GM19239 (cell line): ENCODE measurements around the gene TRA2A.

Experiments used
- DNase-seq: peaks from one replicate; pipeline ENCODE4 v3.0.0; 2011; ENCODE audit warnings: low spot score; ENCODE audit not compliant: insufficient read length
- FAIRE-seq: peaks from 2 replicates; lab custom pipeline; 2011; peaks lifted over from hg19 to GRCh38; lab: Jason Lieb, UNC

TRA2A gene

GRCh38 chr7:23472046-23472445 is 59.7 kb downstream of the TRA2A start:
- FAIRE-seq (peak; percentile 65), DNase-seq (no peak)

DNA sequence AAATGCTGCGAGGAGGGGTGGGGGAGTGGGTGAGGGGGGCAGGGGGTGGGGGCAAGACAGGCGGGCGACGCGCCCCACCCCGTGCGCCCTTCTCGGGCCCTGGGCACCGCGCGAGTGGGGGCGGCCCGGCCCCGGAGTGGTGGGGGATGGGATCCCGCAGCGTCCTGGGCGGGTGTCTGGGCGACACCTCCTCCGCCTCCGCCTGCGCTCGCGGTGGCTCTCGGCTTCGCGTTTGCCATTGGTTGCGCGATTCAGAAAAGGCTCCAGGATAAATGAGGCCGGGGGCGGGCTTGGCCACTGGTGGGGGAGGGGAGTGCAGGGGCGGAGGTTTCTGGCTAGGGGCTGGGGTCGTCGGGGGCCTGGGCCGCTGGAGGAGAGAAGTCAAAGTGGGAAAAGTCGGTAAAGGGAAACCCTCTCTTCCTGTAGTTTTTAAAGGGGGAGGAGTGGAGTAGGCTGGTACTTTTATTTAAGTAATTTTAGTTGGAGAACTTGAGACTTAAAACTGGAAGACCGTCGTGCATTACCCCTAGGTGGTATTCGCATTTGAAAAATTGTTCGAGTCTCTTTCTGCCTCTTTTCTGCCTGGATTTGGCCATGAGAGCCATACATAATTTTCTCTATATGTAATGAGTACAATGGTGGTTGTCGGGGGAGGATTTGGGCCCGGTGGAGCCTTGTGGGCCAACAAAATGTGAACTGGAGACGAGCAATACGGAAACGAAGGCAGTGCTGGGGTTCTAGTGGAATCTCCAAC is 60.5 kb downstream of the TRA2A start:
- peak; percentile 37 for FAIRE-seq
- peak; percentile 50 for DNase-seq

- FAIRE-seq (peak; percentile 94), DNase-seq (peak; percentile 42)
These were observed 61.3 kb downstream of the TRA2A start, which contains the start of gene IGF2BP3 for GRCh38 chr7:23470330-23471105. Gene IGF2BP3, minus strand, starts transcription at chr7:23470491. Its CDS starts 381 bp downstream, at chr7:23470110.

DNA sequence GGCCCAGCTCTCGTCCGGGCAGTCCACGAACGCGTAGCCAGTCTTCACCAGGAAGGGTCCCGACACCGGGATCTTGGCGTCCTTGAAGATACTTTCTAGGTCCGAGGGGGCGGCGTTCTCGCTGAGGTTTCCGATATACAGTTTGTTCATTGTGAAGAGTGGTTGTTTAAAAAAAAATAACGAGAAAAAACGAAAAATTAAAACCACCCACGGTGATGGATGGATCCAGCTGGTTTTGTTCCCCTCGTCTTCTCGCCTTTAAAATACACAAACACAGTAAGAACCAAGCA is 61.9 kb downstream of the TRA2A start:
- DNase-seq, result no peak
- FAIRE-seq, result no peak

DNA sequence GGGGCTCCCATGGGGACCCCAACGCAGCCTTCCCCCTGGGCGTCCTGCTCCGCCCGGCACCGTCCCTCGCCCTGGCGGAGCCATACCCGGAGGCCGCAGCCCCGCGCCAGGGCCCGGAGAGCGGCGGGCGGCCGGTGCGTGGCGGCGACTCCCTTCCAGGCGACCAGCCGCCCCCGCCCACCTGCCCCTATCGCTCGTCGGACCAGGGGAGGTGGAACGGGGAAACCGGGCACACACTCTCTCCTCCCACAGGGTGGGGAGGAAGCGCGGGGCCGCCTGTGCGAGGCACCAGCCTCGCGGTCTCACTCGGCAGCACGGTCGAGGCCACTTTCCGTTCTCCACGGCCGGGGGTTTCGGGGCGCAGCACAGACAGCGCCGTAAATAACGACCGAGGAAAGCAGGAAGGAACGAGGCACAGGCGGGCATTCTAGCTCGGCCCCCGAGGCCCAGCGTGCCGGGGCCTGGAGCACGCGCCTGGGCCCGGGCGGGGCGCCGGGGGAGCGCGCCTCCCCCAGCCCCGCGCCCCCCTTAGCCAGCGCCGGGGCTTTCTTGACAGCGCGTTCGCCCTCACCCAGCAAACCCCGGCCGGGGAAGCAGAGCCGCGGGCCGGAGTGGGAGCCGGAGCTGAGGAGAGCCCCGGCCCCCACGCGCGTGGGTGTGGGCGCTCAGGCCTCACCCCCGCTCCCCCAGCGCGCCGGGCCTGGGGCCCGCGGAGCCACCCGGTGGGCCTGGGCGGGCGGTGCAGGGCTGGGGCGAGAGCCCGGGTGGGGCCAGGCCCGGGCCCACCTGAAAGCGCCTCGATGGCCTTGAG is 62.4 kb downstream of the TRA2A start:
- no peak for DNase-seq
- FAIRE-seq, result no peak

DNA sequence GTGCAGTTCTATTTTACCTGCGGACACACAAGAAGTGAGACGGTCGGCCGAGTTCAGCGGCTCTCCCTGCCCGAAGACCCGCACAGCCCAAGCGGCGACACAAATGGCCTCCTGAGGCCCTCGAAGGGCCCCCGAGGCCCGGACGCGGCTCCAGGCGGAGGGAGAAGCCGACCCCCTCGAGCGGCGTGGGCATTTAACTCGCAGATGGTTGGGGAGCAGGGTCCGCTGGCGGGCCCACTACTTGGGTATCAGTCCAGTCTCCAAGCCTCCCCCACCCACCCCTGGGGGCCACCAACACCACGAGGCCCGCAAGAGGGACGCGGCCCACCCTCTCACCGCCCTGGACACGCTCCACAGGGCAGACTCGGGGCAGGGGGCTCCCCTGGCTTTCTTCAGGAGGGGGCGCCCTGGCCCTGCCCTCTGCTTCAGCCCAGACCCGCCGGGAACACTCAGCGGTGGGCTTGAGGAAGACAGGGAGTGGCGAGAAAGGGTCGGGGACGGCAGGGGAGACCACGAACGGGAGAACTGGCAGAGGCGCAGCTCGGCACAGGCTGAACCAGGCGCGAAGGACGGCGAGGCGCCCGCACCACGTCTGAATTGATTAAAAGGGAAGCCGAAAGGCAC is 63.1 kb downstream of the TRA2A start:
- no peak for FAIRE-seq
- DNase-seq, result no peak

DNA sequence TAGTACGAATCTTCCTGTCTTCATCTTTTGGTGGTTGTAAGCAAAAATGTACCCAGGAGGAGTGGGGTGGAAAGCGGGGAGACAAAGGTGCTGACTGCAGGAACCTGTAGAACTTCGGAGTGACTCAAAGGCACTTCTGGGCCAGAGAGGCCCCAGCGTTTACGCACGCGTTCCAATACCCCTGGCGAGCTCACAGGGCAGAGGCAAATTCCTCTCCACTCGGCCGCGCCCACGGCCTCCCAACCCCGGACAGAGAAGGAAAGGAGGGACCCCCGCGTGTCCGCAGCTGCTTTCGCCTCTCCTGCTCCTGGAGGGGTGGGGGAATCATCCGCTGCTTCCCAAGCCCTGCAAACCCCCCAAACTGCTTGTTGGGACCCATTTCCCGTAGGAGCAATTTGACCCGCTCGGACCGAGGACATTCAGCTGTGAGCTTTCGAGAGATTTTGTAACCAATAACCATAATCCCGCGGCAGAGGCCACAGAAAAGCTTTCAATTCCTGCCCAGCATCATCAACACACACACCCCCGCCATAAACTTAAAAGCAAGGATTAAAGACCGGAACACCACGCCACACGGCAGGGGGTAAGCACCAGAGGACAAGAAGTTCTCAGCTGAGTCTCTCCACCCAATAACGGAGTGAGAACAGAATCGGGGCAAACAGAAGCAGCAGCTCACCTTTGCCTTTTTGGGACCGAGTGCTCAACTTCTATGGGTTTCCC is 63.8 kb downstream of the TRA2A start:
- peak; percentile 91 for FAIRE-seq

GRCh38 chr7:23467291-23467805 is 64.4 kb downstream of the TRA2A start:
- FAIRE-seq, result no peak
- no peak for DNase-seq

More for the DNA sequence above, 63.8 kb downstream of the TRA2A start:
- DNase-seq, result peak; percentile 21

GRCh38 chr7:23462846-23463245 is 68.9 kb downstream of the TRA2A start:
- peak; percentile 76 for FAIRE-seq
- no peak for DNase-seq

- DNase-seq (no peak), FAIRE-seq (no peak)
These were observed 73.7 kb downstream of the TRA2A start for GRCh38 chr7:23458044-23458443.

- no peak for DNase-seq
- FAIRE-seq, result no peak
These were observed 75.7 kb downstream of the TRA2A start for GRCh38 chr7:23456093-23456492.

- FAIRE-seq, result no peak
- no peak for DNase-seq
These were observed 76.8 kb downstream of the TRA2A start for GRCh38 chr7:23454881-23455526.
